Activated CD4-positive, CD25-positive, alpha-beta regulatory T cell treated with anti-CD3 and anti-CD28 coated beads, Interleukin-2, amount 50 U/mL, for 24 hours (primary cell): ENCODE data around the gene C8B.

Experiments
- ATAC-seq, 2 donors: fragments of 150-1000 bp; cut with Tn5 transposase; one replicate each; pipeline ENCODE4 v1.10.0; 2021; ENCODE audit warnings: mild to moderate bottlenecking in 1 of 2, moderate library complexity in 1 of 2

C8B gene

DNA sequence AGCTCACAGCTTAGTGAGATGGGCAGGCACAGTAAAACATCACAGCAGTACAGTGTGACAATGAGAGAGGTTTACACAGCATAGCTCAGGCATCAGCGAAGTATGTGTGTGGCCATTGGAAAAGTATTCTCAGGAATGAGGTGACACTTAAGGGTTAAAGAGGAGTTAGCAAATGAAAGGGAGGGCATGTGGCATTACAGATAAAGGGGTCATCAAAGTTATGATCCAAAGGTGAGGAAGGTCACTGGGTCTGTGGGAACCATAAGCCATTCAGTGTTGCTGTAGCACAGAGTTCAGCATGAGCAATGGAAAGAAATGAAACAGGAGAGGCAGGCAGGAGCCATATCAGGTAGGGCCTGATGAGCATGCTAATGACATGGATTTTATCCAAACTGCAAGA is 4.5 kb upstream of the C8B start:
- ATAC-seq: no peak

DNA sequence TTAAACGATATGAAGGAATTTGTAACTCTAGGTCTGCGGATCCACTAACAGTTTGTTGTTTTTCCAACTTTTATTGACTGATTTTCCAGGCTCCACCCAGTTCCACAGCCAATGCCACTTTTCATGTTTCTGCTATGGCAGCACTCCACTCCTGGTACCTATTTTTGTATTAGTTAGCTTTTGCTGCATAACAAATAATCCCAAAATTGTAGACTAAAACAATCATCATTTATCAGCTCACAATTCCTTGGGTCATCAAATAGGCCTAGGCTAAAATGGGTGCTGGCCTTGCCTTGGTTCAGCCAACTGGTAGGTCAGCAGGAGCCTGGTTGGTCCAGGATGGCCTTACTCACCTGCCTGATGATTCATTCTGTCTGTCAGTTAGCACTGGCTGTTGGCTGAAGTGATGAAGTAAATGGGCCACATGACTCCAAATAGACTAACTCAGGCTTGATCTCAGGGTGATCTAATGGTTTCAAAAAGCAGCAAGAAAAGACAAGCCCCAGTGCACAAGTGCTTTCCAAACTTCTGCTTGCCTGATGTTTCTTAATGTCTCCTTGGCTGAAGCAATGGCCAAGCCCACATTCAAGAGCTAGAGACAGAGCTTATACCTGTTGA is 3.2 kb upstream of the C8B start:
- ATAC-seq: no peak

DNA sequence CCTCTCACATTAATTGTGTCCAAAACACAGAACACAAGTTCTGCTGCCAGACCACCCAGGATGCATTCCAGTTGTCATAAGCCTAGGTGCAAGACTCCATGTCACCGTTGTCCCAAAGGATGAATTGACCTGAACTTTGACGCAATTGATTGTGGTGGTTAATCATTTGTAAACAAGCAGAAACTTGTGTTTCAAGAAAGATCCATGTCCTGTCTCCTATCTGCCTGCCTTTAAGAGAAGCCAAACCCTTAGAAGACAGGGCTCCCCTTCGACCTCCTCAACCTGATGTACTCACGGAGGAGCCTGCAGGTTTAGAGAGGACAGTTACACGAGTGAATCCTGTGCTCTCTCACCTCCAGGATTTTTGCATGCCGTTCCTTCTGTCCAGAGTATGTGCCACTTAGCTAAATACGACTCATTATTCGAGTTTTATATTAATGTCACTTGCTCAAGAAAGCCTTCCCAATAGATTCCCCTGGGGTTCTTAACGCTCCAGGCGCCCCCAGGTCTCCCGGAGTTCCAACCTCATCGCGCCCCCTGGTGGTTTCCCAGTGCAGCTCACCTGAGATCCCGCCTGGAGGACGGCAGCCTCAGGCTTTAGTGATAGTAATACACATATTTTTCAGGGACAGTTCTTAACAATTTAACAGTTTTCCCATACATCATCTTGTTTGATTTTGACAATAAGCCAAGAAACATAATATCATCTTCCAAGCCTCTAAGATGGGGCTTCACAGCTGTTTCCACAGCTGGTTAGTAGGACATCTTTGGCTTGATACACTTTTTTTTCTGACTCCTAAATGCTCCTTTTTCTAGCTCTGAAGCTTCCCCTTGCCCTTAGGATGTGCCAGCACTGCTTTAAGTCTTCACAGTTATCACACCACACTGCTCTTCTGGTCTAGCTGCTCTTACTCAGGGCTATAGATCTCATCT is 2.4 kb upstream of the C8B start:
- ATAC-seq: no peak

DNA sequence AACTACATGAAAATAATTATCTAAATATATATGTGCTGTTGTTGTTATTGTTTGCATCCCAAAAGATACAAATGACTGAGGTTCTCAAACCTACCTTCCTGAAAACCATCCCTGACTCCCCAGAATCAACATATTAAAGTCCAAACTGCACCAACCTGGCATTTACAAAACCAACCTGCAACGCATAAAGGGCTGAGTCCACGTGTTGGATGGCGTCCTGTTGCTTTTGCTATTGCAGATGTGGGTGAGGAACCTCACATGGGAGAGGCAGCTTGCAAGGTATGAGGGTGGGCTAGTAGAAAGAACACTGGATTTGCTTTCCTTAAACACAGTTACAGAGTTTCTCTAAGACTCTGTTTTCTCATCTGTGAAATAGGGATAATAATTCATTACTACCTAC is 1.5 kb upstream of the C8B start:
- no peak for ATAC-seq

DNA sequence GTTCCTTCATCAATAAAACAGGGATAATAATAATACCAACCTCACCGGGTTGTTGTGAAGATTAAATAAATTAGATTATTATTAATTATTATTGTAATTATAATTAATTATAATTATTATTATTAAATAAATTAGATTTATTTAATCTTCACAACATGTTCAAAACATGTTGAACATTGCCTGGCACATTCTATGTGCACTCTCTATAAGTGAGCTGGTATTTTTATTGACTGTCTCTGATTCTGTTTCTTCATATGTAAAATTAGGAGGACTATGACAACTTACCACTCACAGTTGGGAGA is 834 bp upstream of the C8B start:
- no peak for ATAC-seq

DNA sequence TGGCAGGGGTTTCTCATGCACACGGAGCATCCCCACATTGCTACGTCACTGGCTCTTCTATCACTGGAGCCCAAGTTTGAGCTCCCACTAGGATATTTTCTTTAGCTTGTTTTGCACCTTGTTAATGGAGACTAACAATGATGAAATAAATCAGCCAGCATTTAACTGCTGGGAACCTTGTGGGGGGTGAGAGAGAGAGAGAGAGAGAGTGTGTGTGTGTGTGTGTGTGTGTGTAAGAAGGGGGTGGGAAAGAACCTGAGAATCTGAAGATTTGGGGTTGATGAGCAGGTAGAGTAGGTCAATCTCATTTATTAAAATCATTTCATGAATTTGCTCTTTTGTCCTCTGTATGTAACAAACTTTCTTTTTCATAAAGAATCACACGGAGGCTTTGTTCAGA is 624 bp downstream of the C8B start:
- no peak for ATAC-seq

DNA sequence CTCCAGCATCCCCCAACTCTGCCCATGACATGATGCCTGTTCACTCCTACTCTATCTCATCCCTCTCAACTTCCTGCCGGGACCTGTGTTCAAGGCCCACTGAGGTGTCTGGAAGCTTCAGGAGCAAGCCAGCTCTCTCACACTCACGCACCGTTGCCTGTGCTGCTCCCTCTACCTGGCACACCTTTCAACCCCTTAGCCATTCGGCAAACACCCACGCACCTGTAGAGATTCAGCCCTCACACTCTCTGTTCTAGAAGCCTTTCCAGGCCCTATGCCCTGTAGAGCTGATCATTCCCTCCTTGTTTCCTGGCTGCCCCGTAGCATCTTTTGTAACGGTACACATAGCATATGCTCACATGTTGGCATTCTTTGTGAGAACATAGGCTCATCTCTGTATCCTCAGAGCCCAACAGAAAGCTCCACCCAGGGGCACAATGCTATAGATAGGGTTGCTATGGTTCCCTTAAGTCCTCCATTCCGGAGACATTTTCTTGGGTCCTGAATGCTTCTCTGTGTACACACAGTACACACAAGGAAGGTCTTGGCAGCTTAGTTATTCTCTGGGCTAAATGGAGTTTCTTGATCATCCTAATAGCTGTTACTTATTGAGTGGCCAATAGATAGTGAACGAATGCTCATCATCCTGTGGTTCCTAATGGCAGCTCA is 1.3 kb downstream of the C8B start:
- ATAC-seq: no peak

DNA sequence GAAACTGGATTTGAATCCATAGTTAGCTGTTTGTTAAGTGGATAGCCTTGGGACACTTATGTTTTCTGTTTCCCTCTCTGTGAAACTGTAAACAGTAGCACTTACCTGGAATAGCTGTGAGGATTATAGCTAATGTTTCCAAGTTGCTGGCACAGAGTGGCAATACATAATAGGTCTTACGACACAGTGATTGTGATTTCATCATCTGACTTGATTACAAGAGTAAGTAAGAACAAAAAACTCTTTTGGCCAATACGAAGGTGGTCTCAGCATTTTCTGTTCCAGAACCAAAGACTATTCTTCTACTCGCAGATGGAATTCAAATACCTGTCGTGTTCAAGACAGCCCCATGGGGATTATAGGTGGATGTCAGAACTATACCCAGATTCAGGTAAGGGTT is 2.1 kb downstream of the C8B start:
- ATAC-seq: no peak

DNA sequence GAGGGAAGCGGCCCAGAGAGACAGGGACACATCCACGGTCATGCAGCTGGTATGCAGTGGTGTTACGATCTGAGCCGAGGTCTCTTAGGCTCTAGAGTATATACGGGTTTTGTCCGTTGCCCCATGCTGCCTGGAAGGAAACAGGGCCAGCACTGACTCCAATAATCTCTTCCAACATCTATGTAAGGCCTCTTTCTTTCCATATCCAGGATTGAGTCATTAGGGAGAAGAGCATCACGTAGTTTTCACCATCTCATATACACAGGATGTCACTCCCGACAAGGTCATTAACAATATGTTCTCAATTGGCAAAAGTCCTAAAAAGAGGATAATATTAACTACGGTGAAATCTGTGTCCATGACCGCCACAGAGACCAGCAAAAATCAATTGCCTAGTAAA is 4.4 kb downstream of the C8B start:
- ATAC-seq: no peak

DNA sequence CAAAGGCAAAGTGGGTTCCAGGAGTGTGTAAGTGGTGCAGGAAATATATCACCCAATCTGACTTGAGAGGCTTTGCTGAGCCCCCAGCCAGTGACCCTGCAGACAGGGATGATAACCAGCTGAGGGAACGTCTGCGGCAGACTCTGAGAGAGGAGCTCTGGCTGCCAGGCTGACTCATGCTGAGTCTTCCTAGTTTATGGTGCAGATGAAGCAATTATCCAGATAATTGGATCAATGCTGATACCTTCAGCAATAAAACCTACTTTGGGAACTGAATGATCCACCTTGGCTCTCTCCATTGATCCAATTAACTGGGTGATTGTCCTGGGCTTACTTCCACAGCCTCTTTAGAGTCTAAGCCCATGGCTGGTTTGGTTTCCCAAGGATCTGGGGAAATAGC is 7.3 kb downstream of the C8B start:
- ATAC-seq: no peak

DNA sequence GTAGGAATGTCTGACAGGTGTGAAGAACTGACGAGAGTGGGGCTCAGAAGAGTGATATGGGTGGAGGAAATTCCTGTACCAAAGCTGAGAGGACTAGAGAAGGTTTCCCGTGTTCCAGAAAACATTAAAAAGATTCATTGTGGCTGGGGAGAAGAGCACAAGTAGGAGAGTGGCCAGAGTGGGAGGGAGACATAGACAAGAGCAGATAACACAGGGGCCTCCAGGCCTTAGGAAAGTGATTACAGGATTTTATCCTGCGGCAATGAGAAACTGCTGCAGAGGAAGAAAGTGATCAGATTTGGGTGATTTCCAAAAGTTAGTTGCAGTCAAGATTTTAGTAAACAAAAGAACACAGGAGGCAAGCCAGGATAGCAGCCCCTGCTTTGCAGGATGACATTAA is 7.9 kb downstream of the C8B start:
- ATAC-seq: no peak

DNA sequence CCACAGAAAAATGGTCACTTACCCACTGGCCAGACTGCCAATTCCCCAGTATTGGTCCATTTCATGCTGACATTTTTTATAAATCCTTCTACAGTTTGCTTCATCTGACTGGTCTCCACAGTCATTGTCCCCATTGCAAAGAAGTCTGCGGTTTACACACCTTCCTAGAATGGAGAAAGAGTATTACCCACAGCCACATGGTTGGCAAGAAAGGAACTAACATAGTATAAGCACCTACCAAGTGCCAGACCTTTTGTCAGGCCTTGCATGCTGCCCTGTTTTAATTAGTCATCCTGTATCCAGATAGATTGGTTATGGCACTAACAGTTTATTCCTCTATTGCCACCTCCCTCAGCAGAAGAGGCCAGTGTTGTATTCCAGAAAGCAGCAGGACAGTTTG is 11.2 kb downstream of the C8B start:
- ATAC-seq: no peak

DNA sequence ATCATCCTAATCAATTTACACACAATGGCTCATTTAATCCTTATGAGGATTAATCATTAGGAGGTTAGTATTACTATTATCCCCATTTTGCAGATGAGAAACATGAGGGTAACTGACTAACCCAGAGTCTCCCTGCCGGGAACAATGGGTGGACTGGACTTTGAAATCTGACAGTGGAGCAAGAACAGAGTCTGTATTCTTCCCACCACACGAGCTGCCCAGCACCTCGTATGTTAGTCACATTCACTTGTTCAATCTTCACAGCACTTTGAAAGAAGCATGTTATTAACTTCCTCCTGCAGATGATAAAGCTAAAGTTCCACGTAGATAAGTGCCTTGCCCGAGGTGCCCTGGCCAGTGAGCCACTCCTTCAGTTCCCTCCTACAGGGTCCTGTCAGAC is 12.4 kb downstream of the C8B start:
- no peak for ATAC-seq

DNA sequence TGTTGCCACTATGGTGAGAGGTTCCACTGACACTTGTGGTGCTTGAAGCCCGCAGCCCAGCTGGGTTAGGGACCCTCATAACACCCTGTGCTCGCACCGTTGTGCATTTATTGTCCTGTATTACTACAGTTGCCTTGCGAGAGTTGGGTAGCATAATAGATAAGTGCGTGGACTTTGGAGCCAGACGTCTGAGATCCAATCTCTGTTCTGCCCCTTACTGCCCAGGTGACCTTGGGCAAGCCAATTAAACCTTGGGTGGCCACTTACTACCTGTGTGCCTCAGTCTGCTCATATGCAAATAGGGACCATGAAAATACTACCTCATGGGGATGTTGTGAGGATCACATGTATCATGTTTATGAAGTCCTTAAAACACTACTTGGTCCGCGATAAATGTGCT is 13.3 kb downstream of the C8B start:
- ATAC-seq: no peak

DNA sequence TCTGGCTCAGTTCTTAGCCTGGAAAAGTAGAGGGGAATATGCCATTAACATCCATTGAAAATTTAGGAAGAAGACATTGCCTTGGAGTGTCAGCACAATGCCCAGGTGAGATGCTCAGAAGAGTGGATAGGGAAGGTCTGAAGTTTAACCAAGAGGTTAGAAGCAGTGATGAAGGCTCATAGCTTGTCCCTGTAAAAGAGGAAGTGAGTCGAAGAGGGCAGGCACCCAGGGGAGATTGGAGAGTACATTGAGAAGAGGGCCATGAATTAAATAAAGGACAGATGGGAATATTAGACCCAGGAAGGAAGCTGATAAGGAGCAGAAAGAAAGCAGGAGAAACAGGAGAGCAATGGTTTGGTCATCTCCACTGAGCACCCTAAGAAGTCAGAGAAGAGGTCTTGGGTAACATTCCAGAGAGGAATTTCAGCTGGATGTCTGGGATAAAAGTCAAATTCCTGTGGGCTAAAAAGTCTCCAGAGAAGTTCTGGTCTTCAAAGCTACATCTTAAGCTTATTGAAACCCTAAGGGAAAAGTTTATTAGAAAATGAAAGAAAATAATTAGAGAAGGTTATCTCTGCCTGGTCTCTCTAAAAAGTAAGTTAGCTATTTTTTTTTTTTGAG is 17.3 kb downstream of the C8B start:
- ATAC-seq: no peak

DNA sequence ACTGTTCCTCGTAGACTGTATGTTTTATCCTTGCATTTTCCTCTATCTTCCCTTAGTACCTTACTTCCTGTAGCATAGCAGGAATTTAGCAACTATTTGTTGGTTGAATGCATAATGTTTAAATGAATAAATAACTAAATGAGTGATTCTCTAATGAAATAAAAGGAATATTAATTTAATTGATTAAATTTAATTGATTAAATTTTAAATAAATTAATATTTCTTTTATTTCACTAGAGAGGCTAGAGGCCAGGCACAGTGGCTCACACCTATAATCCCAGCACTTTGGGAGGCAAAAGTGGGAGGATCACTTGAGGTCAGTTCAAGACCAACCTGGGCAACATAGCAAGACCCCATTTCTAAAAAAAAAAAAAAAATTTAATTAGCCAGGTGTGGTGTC is 25.8 kb downstream of the C8B start:
- no peak for ATAC-seq

DNA sequence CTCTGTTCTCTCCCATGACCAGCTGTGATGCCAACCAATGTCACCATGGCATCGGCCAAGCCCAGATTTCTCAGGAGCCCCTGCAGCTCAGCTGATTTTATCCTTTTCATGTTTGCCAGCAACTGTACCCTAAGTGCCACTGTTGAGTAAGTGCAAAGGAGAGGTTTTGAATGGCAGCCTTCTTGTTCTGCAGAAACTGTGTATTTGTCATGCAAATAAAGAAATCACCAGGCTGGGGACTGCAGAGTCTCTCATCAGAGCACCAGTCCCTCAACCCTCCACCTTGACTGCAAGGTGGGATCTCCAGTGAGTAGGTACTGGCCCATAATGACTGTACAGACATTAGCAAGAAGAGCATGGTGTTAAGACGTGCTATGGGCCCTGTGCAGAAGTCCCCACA is 26.6 kb downstream of the C8B start:
- no peak for ATAC-seq

DNA sequence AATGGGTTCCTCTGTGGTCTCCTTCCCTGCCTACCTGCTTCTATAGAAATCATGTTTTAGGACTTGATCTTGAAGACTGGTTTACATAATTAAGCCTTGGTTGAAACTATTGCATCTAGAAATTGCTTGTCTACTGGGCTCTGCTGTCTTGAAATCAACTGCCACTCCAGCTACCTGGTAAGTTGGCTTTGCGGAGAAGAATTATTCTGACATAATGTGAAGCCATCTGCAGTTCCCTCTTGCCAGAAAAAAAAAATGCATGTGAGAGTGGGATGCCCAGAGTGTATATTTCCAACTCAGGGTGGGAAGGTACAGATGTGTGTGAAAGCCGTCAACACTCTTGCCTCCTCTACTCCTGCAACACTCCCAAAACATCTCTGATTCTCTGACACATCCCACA is 27.2 kb downstream of the C8B start:
- ATAC-seq: no peak

DNA sequence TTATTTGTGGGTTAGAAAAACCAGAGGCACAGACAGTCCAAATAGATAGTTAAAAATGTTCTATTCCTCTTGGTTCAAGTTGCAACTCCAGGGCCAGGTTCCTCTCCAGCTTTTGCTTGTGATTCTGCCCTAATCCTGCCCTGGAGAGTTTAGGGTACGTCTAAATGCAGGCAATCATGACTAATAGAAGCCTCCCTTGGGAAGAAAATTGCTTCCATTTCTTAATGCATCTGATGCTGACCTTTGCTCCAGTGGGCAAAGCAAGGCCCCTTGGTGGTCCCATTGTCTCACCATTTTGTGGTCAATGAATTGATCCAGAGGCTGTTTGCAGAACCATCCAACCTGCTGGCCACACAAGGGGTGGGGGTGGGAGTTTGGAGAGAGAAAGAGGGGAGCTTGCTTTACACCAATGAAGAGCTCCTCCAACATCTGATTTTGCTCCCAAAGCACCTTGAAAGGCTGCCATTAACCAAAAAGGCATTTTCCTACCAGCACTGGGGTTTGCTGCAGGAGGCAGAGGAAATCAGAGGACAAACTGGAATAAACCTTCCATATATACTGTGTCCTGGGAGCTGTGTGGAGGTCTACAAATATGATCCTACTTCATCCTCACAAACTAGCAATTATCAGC is 31.3 kb downstream of the C8B start:
- no peak for ATAC-seq

DNA sequence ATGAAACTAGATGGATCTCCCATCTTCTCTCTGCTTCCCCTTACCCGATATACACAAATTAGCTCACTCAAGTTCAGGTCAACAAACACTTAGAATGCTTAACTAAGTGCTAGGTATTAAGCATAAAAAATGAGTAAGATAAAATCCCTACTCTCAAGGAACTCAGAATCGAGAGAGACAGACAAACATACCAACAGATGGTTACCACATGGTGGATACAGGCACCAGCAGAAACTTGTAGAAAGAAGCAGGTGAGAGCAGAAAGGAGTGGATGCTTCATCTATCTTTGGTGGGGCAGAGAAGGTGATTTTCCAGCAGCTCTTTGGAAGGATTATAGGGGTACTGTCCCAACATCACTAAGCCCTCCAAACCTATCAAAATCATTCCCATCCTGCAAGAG is 32.2 kb downstream of the C8B start:
- ATAC-seq: no peak

DNA sequence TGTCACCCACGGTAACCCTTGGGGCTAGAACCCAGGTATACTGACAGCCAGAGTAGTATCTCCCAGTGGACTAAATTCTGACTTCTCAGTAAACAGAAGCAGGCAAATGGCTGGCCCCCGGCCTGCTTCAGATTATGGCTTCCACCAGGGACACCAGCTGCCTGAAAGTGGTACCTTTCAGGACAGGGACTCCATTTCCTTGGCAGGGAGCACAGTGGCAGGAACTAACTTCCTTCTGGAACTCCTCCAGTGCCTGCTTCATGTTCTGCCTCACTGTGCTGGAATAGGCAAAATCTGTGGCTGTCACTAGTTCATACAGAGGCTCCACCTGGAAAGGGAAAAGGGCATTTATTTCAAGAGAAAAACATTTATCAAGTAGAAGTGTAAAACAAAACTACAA is 32.7 kb downstream of the C8B start:
- ATAC-seq: no peak

DNA sequence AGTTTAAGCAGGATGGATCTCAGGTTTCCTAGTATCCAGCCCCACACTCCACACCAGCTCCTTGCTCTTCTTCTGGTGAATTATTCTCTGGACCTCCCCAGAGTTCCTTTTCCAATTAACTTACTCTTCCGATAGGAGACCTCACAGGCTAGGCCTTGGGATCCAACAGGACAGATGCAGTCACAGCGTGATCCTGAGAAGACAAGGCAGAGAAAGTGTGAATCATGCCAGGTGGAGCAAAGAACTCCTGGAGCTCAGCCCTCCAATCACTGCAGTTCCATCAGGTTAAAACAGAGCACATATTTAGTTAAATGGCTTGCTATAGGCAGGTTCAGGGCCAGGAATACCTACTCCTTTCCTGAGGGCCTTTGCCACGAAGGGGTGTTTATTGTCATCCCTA is 34.1 kb downstream of the C8B start:
- ATAC-seq: no peak

DNA sequence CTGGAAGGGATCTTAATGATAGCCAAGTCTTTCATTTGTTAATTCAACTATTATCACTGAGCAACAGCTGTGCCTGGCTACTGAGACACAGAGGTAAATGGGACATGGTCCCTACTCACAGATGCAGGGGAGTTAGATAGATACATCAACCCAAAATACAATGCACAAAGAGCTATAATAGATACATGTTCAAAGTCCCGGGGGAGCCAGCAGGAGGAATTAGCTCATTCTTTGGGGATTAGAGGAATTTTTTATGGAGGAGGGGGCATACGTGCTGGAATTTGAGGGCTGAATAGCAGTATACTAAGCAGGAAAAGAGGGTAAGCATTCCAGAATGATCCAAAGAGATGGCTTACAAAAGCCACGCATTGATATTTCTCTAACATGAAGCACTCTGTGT is 34.6 kb downstream of the C8B start:
- no peak for ATAC-seq
